Spleen (tissue), 11 donors: ENCODE measurements around the gene NRBF2. TPM values are rescaled to one million over a fixed set of nuclear protein-coding genes. Genes with fewer than 3 reads are reported as not detected.

Source experiments
- DNase-seq: peaks from one replicate; pipeline ENCODE4 v3.0.0-alpha.2; 2020
- H3K27ac ChIP-seq, 8 donors: fragments of 200-600 bp; sonication (generic) in 7 of 8; 1 replicate in 4 of 8; 2 replicates in 4 of 8; pipeline versions ENCODE4 v1.5.0 to v1.8.0; 2016 to 2021; ENCODE audit warnings: inconsistent platforms in 4 of 8, mild to moderate bottlenecking in 4 of 8, moderate library complexity in 1 of 8
- H3K27me3 ChIP-seq, 7 donors: fragments of 200-600 bp; sonication (generic) in 6 of 7; replicated peaks in 1 of 7; 1 replicate in 4 of 7; 2 replicates in 3 of 7; pipeline versions ENCODE4 v1.5.0 to v1.8.0; 2016 to 2021; ENCODE audit warnings: inconsistent platforms in 3 of 7, mild to moderate bottlenecking in 1 of 7
- H3K36me3 ChIP-seq, 6 donors: fragments of 200-600 bp; sonication (generic) in 5 of 6; 1 replicate in 4 of 6; 2 replicates in 2 of 6; pipeline versions ENCODE4 v1.5.0 to v1.8.0; 2016 to 2021; ENCODE audit warnings: inconsistent platforms in 2 of 6
- H3K4me1 ChIP-seq, 6 donors: fragments of 200-600 bp; sonication (generic) in 5 of 6; 1 replicate in 3 of 6; 2 replicates in 3 of 6; pipeline versions ENCODE4 v1.5.0 to v1.8.0; 2016 to 2021; ENCODE audit warnings: inconsistent platforms in 3 of 6
- H3K4me3 ChIP-seq, 8 donors: fragments of 200-600 bp; sonication (generic) in 7 of 8; 1 replicate in 4 of 8; 2 replicates in 4 of 8; pipeline versions ENCODE4 v1.5.0 to v1.8.0; 2016 to 2021; ENCODE audit warnings: inconsistent platforms in 4 of 8, mild to moderate bottlenecking in 4 of 8, moderate library complexity in 2 of 8
- H3K9me3 ChIP-seq, 8 donors: fragments of 200-600 bp; sonication (generic) in 7 of 8; 1 replicate in 4 of 8; 2 replicates in 4 of 8; pipeline versions ENCODE4 v1.5.0 to v1.8.0; 2016 to 2021; ENCODE audit warnings: inconsistent platforms in 4 of 8
- POLR2A ChIP-seq, 3 donors: fragments of 450-650 bp; IDR thresholded peaks; one replicate each; pipeline ENCODE4 v1.5.1; 2017; ENCODE audit warnings: antibody characterized with exemption in 3 of 3, mild to moderate bottlenecking in 1 of 3
- POLR2AphosphoS5 ChIP-seq, 3 donors: sonication (generic); formaldehyde crosslinking; IDR thresholded peaks; one replicate each; pipeline ENCODE4 v1.5.1; 2017; ENCODE audit warnings: antibody characterized with exemption in 3 of 3
- WGBS, 5 donors: extraction: QIAGEN DNeasy Blood & Tissue Kit in 3 of 5; methylation state at CpG; one replicate each; pipeline versions ENCODE4 v1.1.5 to v1.1.7; 2013 to 2018; 5-methylcytosine and 5-hydroxymethylcytosine counted together
- intact Hi-C: fragments of 100-400 bp; cut with DNase I; formaldehyde crosslinking; loops from one replicate; pipeline ENCODE4 v1.15.0; 2023; ENCODE audit warnings: low total_unique reads
- polyA plus RNA-seq, 3 donors: library from polyadenylated mRNA; stranded (reverse); fragments of 200-250 nt; gene quantifications; one replicate each; pipeline ENCODE4 v1.2.1, GENCODE V29; 2013
- total RNA-seq, 7 donors: library from RNA; depleted of rRNA in 3 of 7; stranded (reverse); fragments of >200 nt in 3 of 7; fragmentation: NEBNext Ultra II Directional in 4 of 7; extraction: Animal tissue kit (Norgen Biotek cat#: 25700) in 4 of 7; gene quantifications; one replicate each; pipeline versions ENCODE4 v1.1.0 to v1.2.1, GENCODE V29; 2016 to 2021
- TF ChIP-seq, protein P1 (sequence below), 11 experiments: fragments of 200-600 bp in 7 of 11; fragments of 450-650 bp in 4 of 11; sonication (generic) in 4 of 11; IDR thresholded peaks in 8 of 11; conservative IDR thresholded peaks in 3 of 11; 1 replicate in 7 of 11; 2 replicates in 4 of 11; pipeline versions ENCODE4 v1.4.0 to v1.8.0; 2016 to 2021; ENCODE audit warnings: antibody characterized with exemption in 11 of 11, inconsistent platforms in 4 of 11, mild to moderate bottlenecking in 1 of 11
- donor health status: healthy with polysubstance abuse.
- donor health status: DM: no; HTN: no; CAD: no; lungs with moderate emphysema.
- donor health status: DM: no; HTN: no; CAD: no.
- donor health status: Bipolar disorder and iron deficiency.
- donor health status: healthy.
- donor health status: DM: no; HTN: no; CAD: no.
- donor health status: DM: yes; HTN: yes; CAD: no.

NRBF2 gene
- total and polyA plus RNA-seq, 10 donors = 10.3 to 44.1 (median 31.7) TPM

DNA sequence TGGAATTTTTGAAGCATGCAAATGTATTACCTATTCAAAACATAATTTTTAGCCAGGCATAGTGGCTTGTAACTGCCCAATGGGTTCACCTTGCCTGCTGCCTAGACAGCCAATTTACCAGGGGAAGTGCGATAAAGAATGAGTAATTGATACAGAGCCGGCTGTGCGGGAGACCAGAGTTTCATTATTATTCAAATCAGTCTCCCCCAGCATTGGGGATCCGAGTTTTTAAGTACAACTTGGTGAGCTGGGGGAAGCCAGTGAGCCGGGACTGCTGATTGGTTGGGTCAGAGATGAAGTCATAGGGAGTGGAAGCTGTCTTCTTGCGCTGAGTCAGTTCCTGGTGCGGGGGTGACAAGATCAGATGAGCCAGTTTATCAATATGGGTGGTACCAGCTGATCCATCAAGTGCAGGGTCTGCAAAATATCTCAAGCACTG, 29.1 kb upstream of the NRBF2 start:
- no peak for TF ChIP-seq POLR2A (IDR thresholded peaks at IDR 0.05)
- TF ChIP-seq, protein P1, sequence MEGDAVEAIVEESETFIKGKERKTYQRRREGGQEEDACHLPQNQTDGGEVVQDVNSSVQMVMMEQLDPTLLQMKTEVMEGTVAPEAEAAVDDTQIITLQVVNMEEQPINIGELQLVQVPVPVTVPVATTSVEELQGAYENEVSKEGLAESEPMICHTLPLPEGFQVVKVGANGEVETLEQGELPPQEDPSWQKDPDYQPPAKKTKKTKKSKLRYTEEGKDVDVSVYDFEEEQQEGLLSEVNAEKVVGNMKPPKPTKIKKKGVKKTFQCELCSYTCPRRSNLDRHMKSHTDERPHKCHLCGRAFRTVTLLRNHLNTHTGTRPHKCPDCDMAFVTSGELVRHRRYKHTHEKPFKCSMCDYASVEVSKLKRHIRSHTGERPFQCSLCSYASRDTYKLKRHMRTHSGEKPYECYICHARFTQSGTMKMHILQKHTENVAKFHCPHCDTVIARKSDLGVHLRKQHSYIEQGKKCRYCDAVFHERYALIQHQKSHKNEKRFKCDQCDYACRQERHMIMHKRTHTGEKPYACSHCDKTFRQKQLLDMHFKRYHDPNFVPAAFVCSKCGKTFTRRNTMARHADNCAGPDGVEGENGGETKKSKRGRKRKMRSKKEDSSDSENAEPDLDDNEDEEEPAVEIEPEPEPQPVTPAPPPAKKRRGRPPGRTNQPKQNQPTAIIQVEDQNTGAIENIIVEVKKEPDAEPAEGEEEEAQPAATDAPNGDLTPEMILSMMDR (IDR thresholded peaks at IDR 0.05 in 8 of 11, conservative IDR thresholded peaks at IDR 0.05 in 3 of 11) = no peak
- no peak for TF ChIP-seq POLR2AphosphoS5 (IDR thresholded peaks at IDR 0.05)

DNA sequence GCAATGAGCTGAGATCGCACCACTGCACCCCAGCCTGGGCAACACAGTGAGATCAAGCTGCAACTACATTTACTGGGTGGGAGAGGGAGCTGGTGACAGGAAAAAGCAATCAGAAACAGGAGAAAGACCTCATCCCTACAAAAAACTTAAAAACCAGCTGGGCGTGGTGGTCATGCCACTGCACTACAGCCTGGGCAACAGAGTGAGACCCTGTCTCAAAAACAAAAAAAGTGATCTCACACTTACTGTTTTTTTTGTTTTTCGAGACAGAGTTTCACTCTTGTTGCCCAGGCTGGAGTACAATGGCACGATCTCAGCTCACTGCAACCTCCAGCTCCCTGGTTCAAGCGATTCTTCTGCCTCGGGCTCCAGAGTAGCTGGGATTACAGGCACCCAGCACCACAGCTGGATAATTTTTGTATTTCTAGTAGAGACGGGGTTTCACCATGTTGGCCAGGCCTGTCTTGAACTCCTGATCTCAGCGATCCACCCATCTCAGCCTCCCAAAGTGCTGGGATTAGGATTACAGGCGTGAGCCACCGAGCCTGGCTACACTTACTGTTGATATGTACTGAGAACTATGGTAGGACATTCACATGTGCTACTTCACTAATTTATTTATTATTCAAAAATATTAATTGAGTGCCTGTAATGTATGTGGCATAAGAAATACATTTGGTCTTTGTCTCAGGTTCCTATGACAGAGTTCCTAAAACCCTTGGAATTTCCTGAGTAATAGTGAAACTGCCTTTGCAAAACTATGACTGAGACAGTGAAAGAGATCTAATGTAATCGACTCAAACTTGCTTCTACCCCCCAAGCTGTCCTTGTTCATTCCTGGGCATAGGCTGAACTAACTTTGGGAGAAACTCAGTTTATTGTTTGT, 27.7 kb upstream of the NRBF2 start:
- 86 to 94% (median 89%) methylated on average over 11 of the region's 11 CpGs for WGBS, 5 donors
- intact Hi-C loops = no loop called here
- Histone ChIP-seq H3K27me3 (peaks cover 0 to 3% (median 0%) of the 10 kb centered on the region in 7 donors), H3K27ac (peak overlapping the region in 4 of 8 donors; percentile 8 to 36 (median 28)), H3K36me3 (no peaks in the 10 kb centered on the region), H3K4me3 (no peak overlapping the region), H3K9me3 (no peaks in the 10 kb centered on the region), H3K4me1 (no peaks in the 10 kb centered on the region)
- DNase-seq = no peak
- no peak for TF ChIP-seq POLR2A (IDR thresholded peaks at IDR 0.05)
- no peak for TF ChIP-seq POLR2AphosphoS5 (IDR thresholded peaks at IDR 0.05)
- TF ChIP-seq, protein P1 (IDR thresholded peaks at IDR 0.05 in 8 of 11, conservative IDR thresholded peaks at IDR 0.05 in 3 of 11) = no peak

More for the DNA sequence above, 29.1 kb upstream of the NRBF2 start:
- Histone ChIP-seq H3K9me3 (no peaks in the 10 kb centered on the region), H3K27ac (no peak overlapping the region), H3K27me3 (peaks cover 0 to 2% (median 0%) of the 10 kb centered on the region in 7 donors), H3K4me1 (no peaks in the 10 kb centered on the region), H3K4me3 (no peak overlapping the region), H3K36me3 (no peaks in the 10 kb centered on the region)
- no peak for DNase-seq
- WGBS, 5 donors = 60 to 76% (median 70%) methylated on average over 7 of the region's 7 CpGs
- intact Hi-C loops = no loop called here

DNA sequence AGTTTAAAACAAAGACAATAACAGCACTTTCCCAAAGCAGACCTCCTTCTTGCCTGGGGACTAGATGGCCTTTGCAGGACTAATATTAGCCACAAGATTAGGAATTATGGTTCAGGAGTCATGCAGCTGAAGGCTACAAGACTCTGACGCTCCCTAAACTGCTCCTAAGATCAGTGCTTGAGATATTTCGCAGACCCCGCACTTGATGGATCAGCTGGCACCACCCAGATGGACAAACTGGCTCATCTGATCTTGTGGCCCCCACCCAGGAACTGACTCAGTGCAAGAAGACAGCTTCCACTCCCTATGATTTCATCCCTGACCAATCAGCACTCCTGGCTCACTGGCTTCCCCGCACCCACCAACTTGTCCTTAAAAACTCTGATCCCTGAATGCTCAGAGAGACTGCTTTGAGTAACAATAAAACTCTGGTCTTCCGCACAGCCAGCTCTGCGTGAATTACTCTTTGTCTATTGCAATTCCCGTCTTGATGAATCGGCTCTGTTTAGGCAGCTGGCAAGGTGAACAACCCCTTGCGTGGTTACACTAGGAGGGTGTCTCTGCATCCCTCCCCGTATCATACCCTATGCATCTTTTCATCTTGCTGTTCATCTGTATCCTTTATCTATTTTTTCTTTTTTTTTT, 26.9 kb upstream of the NRBF2 start:
- 72 to 84% (median 78%) methylated on average over 10 of the region's 10 CpGs for WGBS, 5 donors
- Histone ChIP-seq H3K4me3 (no peak overlapping the region), H3K27me3 (peaks cover 0 to 3% (median 0%) of the 10 kb centered on the region in 7 donors), H3K27ac (peak overlapping the region in 3 of 8 donors; percentile 8 to 36 (median 31)), H3K9me3 (no peaks in the 10 kb centered on the region), H3K36me3 (no peaks in the 10 kb centered on the region), H3K4me1 (no peaks in the 10 kb centered on the region)
- intact Hi-C loops = no loop called here
- DNase-seq = no peak
- TF ChIP-seq POLR2AphosphoS5 (IDR thresholded peaks at IDR 0.05) = no peak
- TF ChIP-seq POLR2A (IDR thresholded peaks at IDR 0.05) = no peak
- TF ChIP-seq, protein P1 (IDR thresholded peaks at IDR 0.05 in 8 of 11, conservative IDR thresholded peaks at IDR 0.05 in 3 of 11) = no peak

DNA sequence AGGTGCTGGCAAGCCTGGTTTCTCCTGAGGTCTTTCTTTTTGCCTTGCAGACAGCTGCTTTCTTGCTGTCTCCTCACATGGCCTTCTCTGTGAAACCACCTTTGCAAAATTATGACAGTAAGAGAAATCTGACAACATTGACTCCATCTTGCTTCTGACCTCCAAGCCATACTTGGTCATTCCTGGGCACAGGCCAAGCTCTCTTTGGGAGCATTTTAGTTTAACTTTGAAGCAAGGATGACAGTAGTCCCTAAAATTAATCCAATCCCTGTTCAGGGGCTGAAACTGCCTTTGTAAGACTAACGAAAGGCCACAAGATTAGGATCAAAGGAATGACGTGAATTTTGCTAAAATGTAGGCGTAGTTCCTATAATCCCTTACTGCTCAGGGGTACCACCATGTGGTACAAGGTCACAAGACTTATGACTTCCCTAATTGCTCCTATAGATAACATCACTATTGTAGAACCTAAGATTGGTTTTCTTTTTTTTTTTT, 25.1 kb upstream of the NRBF2 start:
- intact Hi-C loops = no loop called here
- TF ChIP-seq, protein P1 (IDR thresholded peaks at IDR 0.05 in 8 of 11, conservative IDR thresholded peaks at IDR 0.05 in 3 of 11) = no peak
- no peak for TF ChIP-seq POLR2A (IDR thresholded peaks at IDR 0.05)
- TF ChIP-seq POLR2AphosphoS5 (IDR thresholded peaks at IDR 0.05) = no peak
- Histone ChIP-seq H3K27me3 (peaks cover 0 to 3% (median 0%) of the 10 kb centered on the region in 7 donors), H3K27ac (no peak overlapping the region), H3K4me1 (no peaks in the 10 kb centered on the region), H3K36me3 (no peaks in the 10 kb centered on the region), H3K4me3 (no peak overlapping the region), H3K9me3 (no peaks in the 10 kb centered on the region)
- 51 to 65% (median 58%) methylated on average over 3 of the region's 3 CpGs for WGBS, 5 donors
- no peak for DNase-seq
